AML-193 (cell line): Measurements from ENCODE around the gene E2F1.
"Not testable (repeated sequence)": the region's sequence is repeated elsewhere in the genome, so short reads cannot be mapped to it uniquely, and the experiment has no call there.

Experiments
- DNase-seq, 2 experiments: peaks; one replicate each; lab custom pipeline; 2025; lab: John Stamatoyannopoulos, UW

E2F1 gene

DNA sequence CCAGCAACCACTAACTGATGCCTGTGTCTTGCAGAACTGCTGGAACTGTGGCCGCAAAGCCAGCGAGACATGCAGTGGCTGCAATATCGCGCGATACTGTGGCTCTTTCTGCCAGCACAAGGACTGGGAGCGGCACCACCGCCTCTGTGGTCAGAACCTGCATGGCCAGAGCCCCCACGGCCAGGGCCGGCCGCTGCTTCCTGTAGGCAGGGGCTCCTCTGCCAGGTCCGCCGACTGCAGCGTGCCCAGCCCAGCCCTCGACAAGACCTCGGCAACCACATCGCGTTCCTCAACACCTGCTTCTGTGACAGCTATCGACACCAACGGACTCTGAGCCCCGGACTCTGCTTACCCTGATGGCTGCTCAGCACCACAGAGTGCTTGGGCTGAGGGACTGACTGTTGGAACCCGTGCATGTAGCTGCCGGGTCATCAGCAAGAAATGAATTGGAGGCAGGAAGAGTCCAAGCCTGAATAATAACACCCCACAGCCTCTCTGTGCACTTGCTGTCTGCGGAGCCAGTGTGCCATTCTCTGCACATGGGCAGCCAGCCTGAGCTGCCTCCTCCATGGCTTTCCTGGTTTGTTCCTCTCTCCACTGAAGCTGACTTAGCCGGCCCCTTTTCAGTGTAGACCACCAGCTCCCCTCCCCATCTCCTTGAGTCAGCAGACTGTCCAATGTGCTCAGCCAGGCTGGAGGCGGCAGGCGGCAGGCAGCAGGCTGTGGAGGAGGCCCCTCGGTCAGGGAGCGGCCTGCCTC lies 41.7 kb downstream of the E2F1 start:
- DNase-seq, result no peak

DNA sequence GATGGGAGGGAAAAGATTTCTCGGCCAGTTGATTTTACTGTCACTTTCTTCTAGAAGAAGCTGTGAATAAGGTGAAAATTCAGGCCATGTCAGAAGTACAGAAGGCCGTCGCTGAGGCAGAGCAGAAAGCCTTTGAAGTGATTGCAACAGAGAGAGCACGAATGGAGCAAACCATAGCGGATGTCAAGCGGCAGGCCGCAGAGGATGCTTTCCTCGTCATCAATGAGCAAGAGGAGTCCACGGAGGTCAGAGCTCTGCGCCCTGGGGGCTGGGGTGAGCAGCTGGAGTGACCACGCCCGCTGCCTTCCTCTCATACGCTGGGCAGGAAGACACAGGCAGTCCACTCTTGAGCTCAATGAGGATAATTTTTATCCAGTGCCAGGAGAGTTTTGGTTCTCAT lies 45.9 kb downstream of the E2F1 start:
- DNase-seq, result no peak

DNA sequence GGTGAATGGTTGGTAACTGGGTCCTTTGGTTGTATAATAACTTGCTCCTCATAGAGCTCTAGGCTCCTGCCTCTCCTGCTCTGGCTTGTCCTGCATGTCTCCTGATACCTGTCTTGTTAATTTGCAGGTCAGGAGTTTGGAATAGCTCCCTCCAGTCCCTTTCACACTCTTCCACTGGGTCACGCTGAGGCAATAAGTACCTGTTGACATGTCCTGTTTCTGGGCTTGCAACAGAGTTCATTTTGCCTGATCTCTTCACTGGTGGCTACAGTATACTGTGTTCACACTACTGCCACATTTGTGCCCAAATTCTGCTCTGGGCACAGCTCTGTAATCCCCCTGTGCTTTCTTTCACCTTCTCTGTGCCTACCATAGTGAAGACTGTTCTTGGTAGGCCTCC lies 49.4 kb downstream of the E2F1 start:
- no peak for DNase-seq

DNA sequence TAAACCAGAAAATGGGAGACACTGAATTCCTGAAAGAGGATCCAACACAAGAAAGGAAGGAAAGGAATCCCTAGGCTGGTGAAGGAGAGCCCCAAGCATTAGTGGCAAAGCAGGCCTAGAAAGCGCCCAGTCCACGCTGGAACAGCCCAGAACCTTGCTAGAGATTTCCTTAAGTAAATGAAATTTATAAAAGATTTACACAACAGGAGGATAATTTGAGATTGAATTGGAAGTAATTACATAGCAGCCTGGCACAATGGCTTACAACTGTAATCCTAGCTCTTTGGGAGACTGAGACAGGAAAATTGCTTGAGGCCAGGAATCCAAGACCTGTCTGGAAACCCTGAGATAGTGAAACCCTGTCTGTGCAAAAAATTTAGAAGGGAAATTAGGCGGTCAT lies 50.8 kb downstream of the E2F1 start:
- no peak for DNase-seq

DNA sequence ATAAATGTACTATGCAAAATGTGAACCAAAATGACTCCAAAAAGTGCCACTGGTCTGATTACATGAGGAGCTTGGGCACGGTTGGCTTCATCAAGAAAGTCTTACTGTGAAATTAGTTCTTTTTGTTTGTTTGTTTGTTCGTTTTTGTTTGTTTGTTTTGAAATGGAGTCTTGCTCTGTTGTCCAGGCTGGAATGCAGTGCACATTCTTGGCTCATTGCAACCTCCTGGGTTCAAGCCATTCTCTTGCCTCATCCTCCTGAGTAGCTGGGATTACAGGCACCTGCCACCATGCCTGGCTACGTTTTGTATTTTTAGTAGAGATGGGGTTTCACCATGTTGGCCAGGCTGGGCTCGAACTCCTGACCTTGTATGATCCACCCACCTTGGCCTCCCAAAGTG lies 54.3 kb downstream of the E2F1 start:
- not testable (repeated sequence) for DNase-seq

DNA sequence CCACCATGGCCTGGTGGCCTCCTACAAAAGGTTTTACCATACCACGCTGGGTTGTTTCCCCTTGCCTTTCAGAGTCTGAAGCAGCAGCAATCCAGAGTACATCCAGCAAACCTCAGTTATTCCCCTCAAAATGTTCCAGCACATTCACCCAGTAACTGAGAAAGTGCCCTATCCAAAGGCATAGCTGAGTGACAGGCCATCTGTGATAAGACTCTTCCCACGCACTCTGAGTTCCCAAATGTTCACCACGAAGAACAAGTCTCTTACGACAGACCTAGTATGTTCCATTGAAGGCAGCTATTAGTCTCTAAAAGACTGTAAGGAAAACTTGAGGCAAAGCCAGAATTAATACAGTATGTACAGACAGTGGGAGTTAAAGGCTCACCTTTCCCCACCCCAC lies 55.7 kb downstream of the E2F1 start:
- no peak for DNase-seq

DNA sequence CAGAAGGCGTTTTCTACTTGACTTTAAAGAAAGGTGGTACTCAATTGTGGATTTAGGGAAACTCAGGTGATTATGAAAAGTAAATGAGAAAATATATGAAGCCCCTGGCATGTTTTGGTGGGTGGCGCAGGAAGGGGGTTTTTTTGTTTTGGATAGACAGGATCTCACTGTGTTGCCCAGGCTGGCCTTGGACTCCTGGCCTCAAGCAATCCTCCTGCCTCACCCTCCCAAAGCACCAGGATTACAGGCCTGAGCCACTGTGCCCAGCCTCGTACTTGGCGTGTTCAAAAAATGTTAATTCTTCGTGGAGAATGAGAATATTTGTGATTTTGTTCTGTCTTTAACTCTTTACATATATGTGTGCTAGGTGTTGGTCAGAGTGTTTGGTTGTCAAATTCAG lies 56.2 kb downstream of the E2F1 start:
- DNase-seq, result no peak

DNA sequence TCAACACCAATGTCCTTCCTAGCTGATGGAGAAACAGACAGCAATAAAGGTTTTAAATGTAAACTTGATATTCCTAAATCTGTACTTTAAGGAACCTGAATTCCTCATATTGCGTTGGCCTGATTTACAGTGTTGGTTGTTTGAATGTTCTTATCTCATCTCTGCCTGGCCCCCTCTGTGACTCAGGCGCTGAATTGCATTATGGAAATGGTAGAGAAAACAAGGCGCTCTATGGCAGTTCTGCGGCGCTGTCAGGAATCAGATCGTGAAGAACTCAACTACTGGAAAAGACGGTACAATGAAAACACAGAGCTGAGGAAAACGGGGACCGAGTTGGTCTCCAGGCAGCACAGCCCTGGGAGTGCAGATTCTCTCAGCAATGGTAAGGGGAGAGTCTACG lies 56.7 kb downstream of the E2F1 start:
- DNase-seq, result no peak

DNA sequence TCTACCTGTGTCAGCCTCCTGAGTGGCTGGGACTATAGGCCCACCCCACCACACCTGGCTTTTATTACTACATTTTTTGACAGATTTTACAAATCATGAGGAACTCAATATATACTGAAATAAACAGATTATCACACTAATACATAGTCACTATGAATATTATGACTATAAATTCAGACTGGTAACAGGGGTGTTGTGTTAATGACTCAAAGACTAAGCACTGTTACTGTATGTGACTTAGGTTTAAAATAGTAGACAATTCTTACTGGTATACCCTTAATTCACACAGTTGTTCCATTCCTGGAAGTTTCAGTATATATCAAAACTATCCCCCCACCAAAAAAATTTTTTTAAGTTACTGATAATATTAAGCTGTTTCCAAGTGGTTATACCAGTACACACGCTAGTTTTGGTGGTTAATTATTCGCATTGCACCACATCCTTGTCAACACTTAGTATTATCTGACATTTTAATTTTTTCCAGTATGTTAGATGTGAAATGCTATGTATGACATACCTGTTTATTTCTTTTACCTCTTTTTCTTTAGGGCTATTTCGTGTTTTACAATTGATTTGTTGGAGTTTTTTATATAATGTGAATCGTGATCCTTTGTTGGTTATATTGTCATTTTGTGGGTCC lies 58.5 kb downstream of the E2F1 start:
- no peak for DNase-seq

DNA sequence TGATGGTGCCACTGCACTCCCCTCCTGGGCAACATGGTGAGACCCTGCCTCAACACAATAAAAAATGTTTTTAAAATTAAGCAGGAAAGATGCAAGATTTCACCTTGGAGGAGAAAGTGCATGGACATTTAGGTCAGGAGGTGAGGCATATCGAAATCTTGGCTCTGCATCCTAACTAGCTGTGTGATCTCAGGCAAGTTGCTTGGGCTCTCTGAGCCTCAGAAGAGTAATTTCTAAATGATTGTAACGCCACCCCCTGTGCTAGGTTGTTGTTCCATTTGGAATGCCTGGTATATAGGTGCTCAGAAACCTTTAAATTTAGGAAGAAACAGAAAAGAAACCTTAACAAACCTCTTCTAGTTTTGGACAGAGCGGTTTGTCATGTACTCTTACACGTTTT lies 60.0 kb downstream of the E2F1 start:
- no peak for DNase-seq
